Calu3 (cell line): Measurements from ENCODE around the gene MDM4. TPM values are rescaled to one million over a fixed set of nuclear protein-coding genes. Genes with fewer than 3 reads are reported as not detected.

Experiments used
- BruUV-seq: library from RNA; stranded (reverse); fragments of 400-500 nt; replicated peaks from 2 replicates; lab custom pipeline; 2021; lab: Mats Ljungman, UMichigan
- CTCF ChIA-PET: fragments of 300-600 bp; sonication (Branson Sonifier 250); formaldehyde crosslinking; loops from one replicate; lab custom pipeline; 2022; ENCODE audit warnings: antibody characterized with exemption; lab: Charles Lee
- DNase-seq: peaks from one replicate; pipeline ENCODE4 v3.0.0; 2022
- H3K27ac Mint-ChIP-seq: one replicate; pipeline ENCODE4 v1.8.0; 2022; ENCODE audit warnings: mixed read lengths; ENCODE audit not compliant: unreplicated experiment
- H3K27me3 Mint-ChIP-seq: one replicate; pipeline ENCODE4 v1.8.0; 2022; ENCODE audit warnings: mixed read lengths; ENCODE audit not compliant: unreplicated experiment
- H3K36me3 Mint-ChIP-seq: one replicate; pipeline ENCODE4 v1.8.0; 2022; ENCODE audit warnings: mild to moderate bottlenecking, moderate library complexity, mixed read lengths; ENCODE audit not compliant: insufficient read depth, unreplicated experiment
- H3K4me1 Mint-ChIP-seq: one replicate; pipeline ENCODE4 v1.8.0; 2022; ENCODE audit warnings: mild to moderate bottlenecking, low read depth, mixed read lengths; ENCODE audit not compliant: unreplicated experiment
- H3K4me3 Mint-ChIP-seq: one replicate; pipeline ENCODE4 v1.8.0; 2022; ENCODE audit warnings: mild to moderate bottlenecking, low read depth, moderate library complexity, mixed read lengths; ENCODE audit not compliant: unreplicated experiment
- H3K9me3 Mint-ChIP-seq: one replicate; pipeline ENCODE4 v1.8.0; 2022; ENCODE audit warnings: low read depth, mixed read lengths; ENCODE audit not compliant: unreplicated experiment
- CTCF ChIP-seq: fragments of 200-600 bp; IDR thresholded peaks from one replicate; pipeline ENCODE4 v1.8.0; 2022; ENCODE audit warnings: antibody characterized with exemption; ENCODE audit not compliant: unreplicated experiment
- intact Hi-C: fragments of 100-400 bp; cut with micrococcal nuclease; formaldehyde crosslinking; loops from one replicate; pipeline ENCODE4 v1.10.0; 2022; ENCODE audit not compliant: unreplicated experiment
- total RNA-seq: library from RNA; stranded (reverse); gene quantifications from 2 replicates; pipeline ENCODE4 v1.2.3, GENCODE V29; 2022

Gene MDM4
- total RNA-seq, 1 experiment from 2014 or later: 106 TPM

- H3K36me3 Mint-ChIP-seq: peaks cover 5% of the 10 kb centered on the region
- H3K4me1 Mint-ChIP-seq: peaks cover 30% of the 10 kb centered on the region
- H3K27ac Mint-ChIP-seq: no peak overlapping the region
- no peak overlapping the region for H3K4me3 Mint-ChIP-seq
- intact Hi-C loops: no loop called here
- CTCF ChIA-PET: interaction anchor here (1.8 kb wide), 1 partner anchor 188 kb away, joined by 4 read pairs; no protein-coding TSS in a partner anchor
- TF ChIP-seq CTCF: no peak
- no TSS peak for BruUV-seq
- DNase-seq: no peak
- H3K9me3 Mint-ChIP-seq: no peaks in the 10 kb centered on the region
- H3K27me3 Mint-ChIP-seq: no peaks in the 10 kb centered on the region
These were observed 59.3 kb downstream of the MDM4 start for GRCh38 chr1:204575221-204576190.

DNA sequence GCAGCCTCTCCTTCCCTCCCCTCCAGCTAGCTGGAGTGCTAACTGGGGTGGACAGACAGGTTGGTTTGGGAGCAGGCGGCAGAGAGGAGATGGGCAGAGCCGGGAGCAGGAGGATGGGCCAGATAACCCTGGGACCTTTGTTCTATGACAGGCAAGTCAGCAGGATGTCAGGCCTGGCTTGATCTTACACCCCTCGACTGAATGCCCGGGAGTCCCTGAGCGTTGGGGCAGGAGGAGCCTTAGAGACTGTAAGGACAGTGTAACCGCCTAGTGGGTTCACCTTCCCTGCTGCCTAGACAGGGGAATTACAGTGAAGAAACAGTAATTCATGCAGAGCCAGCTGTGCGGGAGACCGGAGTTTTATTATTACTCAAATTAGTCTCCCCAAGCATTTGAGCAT lies 60.2 kb downstream of the MDM4 start:
- intact Hi-C loops: no loop called here
- no peak overlapping the region for H3K27ac Mint-ChIP-seq

DNA sequence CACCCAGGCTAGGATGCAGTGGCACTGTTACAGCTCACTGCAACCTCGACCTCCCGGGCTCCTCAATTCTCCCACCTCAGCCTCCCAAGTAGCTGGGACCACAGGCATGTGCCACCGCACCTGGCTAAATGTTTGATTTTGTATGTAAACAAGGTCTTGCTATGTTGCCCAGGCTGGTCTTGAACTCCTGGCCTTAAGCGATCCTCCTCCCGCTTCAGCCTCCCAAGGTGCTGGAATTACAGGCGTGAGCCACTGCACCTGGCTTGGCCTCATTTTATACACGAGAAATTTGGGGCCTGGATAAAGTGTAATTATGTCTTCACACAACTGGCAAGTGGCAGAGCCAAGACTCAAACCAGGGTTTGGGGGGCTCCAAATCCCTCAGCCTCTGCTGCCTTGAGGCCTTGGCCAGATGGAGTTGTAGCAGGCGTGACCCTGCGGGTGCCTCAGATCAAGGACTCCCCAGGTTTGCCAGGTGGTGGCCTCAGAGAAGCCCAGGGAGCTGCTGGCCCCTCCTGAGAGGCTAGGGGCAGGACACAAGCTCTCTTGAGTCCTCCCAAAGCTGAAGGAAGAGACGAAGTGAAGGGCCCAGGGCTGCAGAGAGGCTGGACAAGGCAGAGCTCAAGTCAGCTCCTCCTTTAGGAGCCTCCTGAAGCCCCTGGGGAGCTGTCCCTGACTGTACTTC lies 61.7 kb downstream of the MDM4 start:
- peaks cover 24% of the 10 kb centered on the region for H3K4me1 Mint-ChIP-seq
- no TSS peak for BruUV-seq
- H3K9me3 Mint-ChIP-seq: no peaks in the 10 kb centered on the region
- no peak for DNase-seq
- CTCF ChIA-PET: interaction anchor here (0.8 to 1.3 kb wide), 3 partner anchors 9 to 229 kb away, joined by 3 to 5 read pairs (median 4); no protein-coding TSS in a partner anchor
- H3K36me3 Mint-ChIP-seq: peaks cover 5% of the 10 kb centered on the region
- no peaks in the 10 kb centered on the region for H3K27me3 Mint-ChIP-seq
- TF ChIP-seq CTCF: no peak
- H3K4me3 Mint-ChIP-seq: no peak overlapping the region
- intact Hi-C loops: no loop called here
- H3K27ac Mint-ChIP-seq: no peak overlapping the region

More for the DNA sequence above, 60.2 kb downstream of the MDM4 start:
- Mint-ChIP-seq H3K36me3 (peaks cover 5% of the 10 kb centered on the region), H3K4me1 (peaks cover 30% of the 10 kb centered on the region), H3K4me3 (no peak overlapping the region), H3K9me3 (no peaks in the 10 kb centered on the region), H3K27me3 (no peaks in the 10 kb centered on the region)
- CTCF ChIA-PET: no interaction called here
- BruUV-seq: no TSS peak
- no peak for DNase-seq
- no peak for TF ChIP-seq CTCF

GRCh38 chr1:204578867-204579664 lies 62.9 kb downstream of the MDM4 start:
- intact Hi-C loops: no loop called here
- TF ChIP-seq CTCF: no peak
- Mint-ChIP-seq H3K27ac (peak overlapping the region; percentile 39), H3K36me3 (peaks cover 5% of the 10 kb centered on the region), H3K4me1 (peaks cover 13% of the 10 kb centered on the region), H3K9me3 (no peaks in the 10 kb centered on the region), H3K4me3 (peak overlapping the region; percentile 32), H3K27me3 (no peaks in the 10 kb centered on the region)
- DNase-seq: peak; percentile 42
- CTCF ChIA-PET: interaction anchor here (0.8 to 1.6 kb wide), 5 partner anchors 10 to 228 kb away, joined by 3 to 5 read pairs (median 4); no protein-coding TSS in a partner anchor
- no TSS peak for BruUV-seq
